ENCODE data around the gene ADAM12. TPM values are rescaled to one million over a fixed set of nuclear protein-coding genes. Genes with fewer than 3 reads are reported as not detected.

ADAM12 gene
- total RNA-seq, 2 donors from 2014 or later: 0.46 TPM; not detected in 1

GRCh38 chr10:126041117-126041516, 347.2 kb downstream of the ADAM12 start:
- Mint-ChIP-seq H3K4me1 (peaks cover 11% of the 10 kb centered on the region), H3K36me3 (ENCODE audit: low read depth) (no peaks in the 10 kb centered on the region), H3K27ac (peak overlapping the region; percentile 35), H3K27me3 (ENCODE audit: insufficient read depth) (no peaks in the 10 kb centered on the region), H3K4me3 (no peak overlapping the region), H3K9me3 (no peaks in the 10 kb centered on the region)
- H3K27me3 ChIP-seq (ENCODE audit: control insufficient read depth, insufficient read depth, low read length, poor library complexity, severe bottlenecking): no peaks in the 10 kb centered on the region
- no peak overlapping the region for H3K4me3 ChIP-seq (ENCODE audit: low read length)
- no peak for DNase-seq
- no peaks in the 10 kb centered on the region for H3K4me1 ChIP-seq (ENCODE audit: control insufficient read depth, insufficient read depth, low read length)
- TF ChIP-seq CTCF (conservative IDR thresholded peaks at IDR 0.05): no peak
- H3K9me3 ChIP-seq (ENCODE audit: control insufficient read depth, low read length): no peaks in the 10 kb centered on the region
- H3K36me3 ChIP-seq (ENCODE audit: control insufficient read depth, insufficient read depth, low read length): no peaks in the 10 kb centered on the region
- no peak overlapping the region for H3K9ac ChIP-seq (ENCODE audit: extremely low read depth, low read length, poor library complexity, severe bottlenecking)
- peak overlapping the region; percentile 75 for H3K27ac ChIP-seq (ENCODE audit: low read depth, low read length)
- 92% methylated on average over 4 of the region's 4 CpGs; no CpG with 5 or more reads in 1 of the 2 experiments for WGBS, 2 experiments (ENCODE audit: insufficient coverage in 1 of 2, insufficient read length in 1 of 2)

GRCh38 chr10:126037946-126038345, 350.3 kb downstream of the ADAM12 start:
- Histone ChIP-seq H3K9ac (ENCODE audit: extremely low read depth, low read length, poor library complexity, severe bottlenecking) (no peak overlapping the region), H3K27me3 (ENCODE audit: control insufficient read depth, insufficient read depth, low read length, poor library complexity, severe bottlenecking) (no peaks in the 10 kb centered on the region), H3K4me3 (ENCODE audit: low read length) (no peak overlapping the region), H3K27ac (ENCODE audit: low read depth, low read length) (no peak overlapping the region), H3K36me3 (ENCODE audit: control insufficient read depth, insufficient read depth, low read length) (no peaks in the 10 kb centered on the region), H3K4me1 (ENCODE audit: control insufficient read depth, insufficient read depth, low read length) (no peaks in the 10 kb centered on the region), H3K9me3 (ENCODE audit: control insufficient read depth, low read length) (peaks cover 13% of the 10 kb centered on the region)
- DNase-seq: peak; percentile 43
- no peak overlapping the region for H3K27ac Mint-ChIP-seq
- H3K27me3 Mint-ChIP-seq (ENCODE audit: insufficient read depth): no peaks in the 10 kb centered on the region
- no peak overlapping the region for H3K4me3 Mint-ChIP-seq
- TF ChIP-seq CTCF (conservative IDR thresholded peaks at IDR 0.05): no peak
- 92 to 98% methylated on average over 9 to 10 of the region's 10 CpGs for WGBS, 2 experiments (ENCODE audit: insufficient coverage in 1 of 2, insufficient read length in 1 of 2)
- no peaks in the 10 kb centered on the region for H3K36me3 Mint-ChIP-seq (ENCODE audit: low read depth)
- peaks cover 11% of the 10 kb centered on the region for H3K4me1 Mint-ChIP-seq
- peaks cover 8% of the 10 kb centered on the region for H3K9me3 Mint-ChIP-seq

DNA sequence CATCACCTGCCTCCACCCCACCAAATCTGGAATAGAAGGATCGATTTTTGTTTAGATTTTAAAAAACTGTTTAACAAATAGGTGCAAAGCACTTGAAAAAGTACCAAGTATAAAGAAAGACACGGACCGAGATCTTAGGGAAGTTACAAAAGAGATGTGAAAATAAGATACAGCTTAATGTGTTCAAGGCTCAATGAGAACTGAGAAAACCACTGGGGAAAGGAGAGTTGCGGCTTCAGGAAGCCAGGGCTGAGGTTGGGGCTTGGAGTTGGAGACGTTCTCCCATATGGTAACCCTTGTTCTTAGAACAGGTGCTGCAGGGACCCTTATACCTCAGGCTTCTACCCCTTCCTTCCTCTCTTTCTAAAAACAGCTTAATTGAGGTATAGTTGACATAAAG, 351.8 kb downstream of the ADAM12 start:
- peaks cover 14% of the 10 kb centered on the region for H3K9me3 ChIP-seq (ENCODE audit: control insufficient read depth, low read length)
- Mint-ChIP-seq H3K4me3 (no peak overlapping the region), H3K27ac (no peak overlapping the region), H3K9me3 (peaks cover 8% of the 10 kb centered on the region), H3K4me1 (peaks cover 5% of the 10 kb centered on the region), H3K27me3 (ENCODE audit: insufficient read depth) (no peaks in the 10 kb centered on the region), H3K36me3 (ENCODE audit: low read depth) (no peaks in the 10 kb centered on the region)
- H3K27ac ChIP-seq (ENCODE audit: low read depth, low read length): no peak overlapping the region
- no peaks in the 10 kb centered on the region for H3K36me3 ChIP-seq (ENCODE audit: control insufficient read depth, insufficient read depth, low read length)
- H3K4me3 ChIP-seq (ENCODE audit: low read length): no peak overlapping the region
- no peak for TF ChIP-seq CTCF (conservative IDR thresholded peaks at IDR 0.05)
- WGBS, 2 experiments (ENCODE audit: insufficient coverage in 1 of 2, insufficient read length in 1 of 2): 95 to 97% methylated on average over 3 to 5 of the region's 5 CpGs
- H3K9ac ChIP-seq (ENCODE audit: extremely low read depth, low read length, poor library complexity, severe bottlenecking): no peak overlapping the region
- no peak for DNase-seq
- H3K4me1 ChIP-seq (ENCODE audit: control insufficient read depth, insufficient read depth, low read length): no peaks in the 10 kb centered on the region
- H3K27me3 ChIP-seq (ENCODE audit: control insufficient read depth, insufficient read depth, low read length, poor library complexity, severe bottlenecking): no peaks in the 10 kb centered on the region

All from endodermal cell (in vitro differentiated cells).